Measurements from ENCODE around the gene ERO1A.

The ERO1A gene

GRCh38 chr14:52695481-52696091, at the start of gene ERO1A:
TSS of gene ERO1A (minus strand) at chr14:52695558. CDS start at chr14:52695481, 77 bp downstream.
- Histone ChIP-seq H3K27ac (peak within 1 kb of the TSS; percentile 95 to 100), H3K4me3 (peak within 1 kb of the TSS; percentile 96)
- peak; percentile 89 for DNase-seq (ENCODE audit: low spot score)
- TF ChIP-seq CTCF (IDR thresholded peaks at IDR 0.05), result no peak

- DNase-seq (ENCODE audit: low spot score), result no peak
- H3K4me3 ChIP-seq, result no peak overlapping the region
- H3K27ac ChIP-seq, result peak overlapping the region in 1 of 2 donors; percentile 25
- TF ChIP-seq CTCF (IDR thresholded peaks at IDR 0.05), result no peak
Observed at GRCh38 chr14:52741865-52742264, 46.5 kb upstream of the ERO1A start.

GRCh38 chr14:52740751-52741150, 45.4 kb upstream of the ERO1A start:
- DNase-seq (ENCODE audit: low spot score), result no peak
- Histone ChIP-seq H3K4me3 (no peak overlapping the region), H3K27ac (no peak overlapping the region)
- TF ChIP-seq CTCF (IDR thresholded peaks at IDR 0.05), result no peak

GRCh38 chr14:52738409-52738808, 43.1 kb upstream of the ERO1A start:
- Histone ChIP-seq H3K4me3 (no peak overlapping the region), H3K27ac (no peak overlapping the region)
- no peak for DNase-seq (ENCODE audit: low spot score)
- no peak for TF ChIP-seq CTCF (IDR thresholded peaks at IDR 0.05)

GRCh38 chr14:52735921-52736489, 40.6 kb upstream of the ERO1A start:
- H3K4me3 ChIP-seq, result no peak overlapping the region
- TF ChIP-seq CTCF (IDR thresholded peaks at IDR 0.05), result no peak
- no peak overlapping the region for H3K27ac ChIP-seq
- DNase-seq (ENCODE audit: low spot score), result no peak

GRCh38 chr14:52733824-52734223, 38.5 kb upstream of the ERO1A start:
- no peak for TF ChIP-seq CTCF (IDR thresholded peaks at IDR 0.05)
- no peak for DNase-seq (ENCODE audit: low spot score)

GRCh38 chr14:52730709-52731111, 35.4 kb upstream of the ERO1A start:
- no peak for TF ChIP-seq CTCF (IDR thresholded peaks at IDR 0.05)
- peak overlapping the region; percentile 97 for H3K4me3 ChIP-seq
- DNase-seq (ENCODE audit: low spot score), result no peak
- peak overlapping the region; percentile 73 to 96 for H3K27ac ChIP-seq

More at GRCh38 chr14:52733824-52734223, 38.5 kb upstream of the ERO1A start:
- H3K4me3 ChIP-seq, result no peak overlapping the region
- no peak overlapping the region for H3K27ac ChIP-seq
